SU-DHL-6 (cell line): ENCODE data around the gene DTHD1.

ENCODE experiments used
- CTCF ChIP-seq: fragments of 200-600 bp; sonication (generic); IDR thresholded peaks from one replicate; pipeline ENCODE4 v1.5.1; 2017; ENCODE audit warnings: antibody characterized with exemption, mild to moderate bottlenecking, low read length, moderate library complexity; ENCODE audit not compliant: insufficient read depth, poor library complexity, severe bottlenecking
- EZH2phosphoT487 ChIP-seq: fragments of 200-600 bp; sonication (generic), shearing (Covaris generic); conservative IDR thresholded peaks from 2 replicates; pipeline ENCODE4 v1.6.1; 2018; ENCODE audit warnings: mild to moderate bottlenecking, antibody characterized with exemption, low read length, moderate library complexity, mixed read lengths

DNA sequence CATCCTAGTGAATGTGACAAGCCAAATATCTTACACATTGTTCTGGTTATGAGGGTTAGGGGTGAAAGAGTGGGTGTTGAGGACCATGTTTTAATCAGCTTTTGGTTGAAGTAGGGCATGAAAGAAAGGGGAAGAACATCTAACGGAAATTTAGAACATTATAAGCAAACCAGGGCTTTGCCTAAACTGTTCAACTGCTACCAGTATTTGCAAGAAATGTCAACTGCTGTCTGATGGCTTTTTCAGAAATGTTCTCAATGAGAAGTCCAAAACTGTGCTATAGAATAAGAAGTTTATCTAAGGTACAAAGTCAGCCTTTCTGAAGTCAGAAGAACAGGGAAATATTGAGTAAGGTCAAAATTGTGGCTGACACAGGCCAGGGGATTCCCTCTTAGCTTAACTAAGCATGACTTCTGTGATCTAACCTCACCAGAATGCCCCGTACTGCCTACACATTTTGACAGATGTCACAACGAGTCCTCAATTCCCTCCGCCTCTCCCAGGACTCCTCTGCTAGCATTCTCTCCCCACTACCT, 67.1 kb downstream of the DTHD1 start:
- TF ChIP-seq EZH2phosphoT487 (no peak), CTCF (no peak)
